IMR-90 (cell line): ENCODE measurements around the gene EEPD1. TPM values are rescaled to one million over a fixed set of nuclear protein-coding genes. Genes with fewer than 3 reads are reported as not detected.

Experiments used
- ATAC-seq: fragments of 200-7000 bp; cut with Tn5 transposase; 2 replicates; pipeline ENCODE4 v1.9.1; 2020; ENCODE audit warnings: low read depth, mild to moderate bottlenecking, moderate library complexity
- BruUV-seq: library from RNA; stranded (reverse); fragments of 400-500 nt; replicated peaks from 2 replicates; lab custom pipeline; 2021; lab: Mats Ljungman, UMichigan
- CTCF ChIA-PET: fragments of 300-600 bp; formaldehyde crosslinking; extraction: SDS; loops from one replicate; lab custom pipeline; 2021; ENCODE audit warnings: antibody characterized with exemption; lab: Yijun Ruan, JAX
- POLR2A ChIA-PET: fragments of 300-600 bp; sonication (Branson Sonifier 250); formaldehyde crosslinking; loops from one replicate; lab custom pipeline; 2022; ENCODE audit warnings: antibody characterized with exemption; ENCODE audit not compliant: unreplicated experiment; lab: Charles Lee
- DNase-seq: peaks from one replicate; pipeline ENCODE4 v3.0.0; 2013
- H2AFZ ChIP-seq: replicated peaks from 2 replicates; pipeline ENCODE3; 2013; ENCODE audit warnings: low read length, mild to moderate bottlenecking; ENCODE audit not compliant: poor library complexity
- H2AK5ac ChIP-seq: 2 replicates; pipeline ENCODE4 v1.6.1; 2013; ENCODE audit warnings: low read depth, low read length, inconsistent platforms
- H2AK9ac ChIP-seq: replicated peaks from 2 replicates; pipeline ENCODE3; 2013; ENCODE audit warnings: mild to moderate bottlenecking, low read depth, low read length, moderate library complexity; ENCODE audit not compliant: poor library complexity
- H2BK120ac ChIP-seq: 2 replicates; pipeline ENCODE4 v1.6.1; 2013; ENCODE audit warnings: low read depth, low read length, inconsistent platforms
- H2BK15ac ChIP-seq: 3 replicates; pipeline ENCODE4 v1.6.1; 2013; ENCODE audit warnings: low read depth, low read length, inconsistent platforms
- H2BK20ac ChIP-seq: 2 replicates; pipeline ENCODE4 v1.6.1; 2013; ENCODE audit warnings: low read depth, mild to moderate bottlenecking, inconsistent platforms, low read length, moderate library complexity
- H2BK5ac ChIP-seq: 2 replicates; pipeline ENCODE4 v1.6.1; 2013; ENCODE audit warnings: mild to moderate bottlenecking, low read depth, low read length, inconsistent platforms; ENCODE audit not compliant: poor library complexity, severe bottlenecking
- H3K14ac ChIP-seq: replicated peaks from 2 replicates; pipeline ENCODE4 v1.6.1; 2013; ENCODE audit warnings: low read depth, low read length, inconsistent platforms
- H3K18ac ChIP-seq: 2 replicates; pipeline ENCODE4 v1.6.1; 2013; ENCODE audit warnings: low read depth, low read length, control low read depth
- H3K23ac ChIP-seq: 2 replicates; pipeline ENCODE4 v1.6.1; 2013; ENCODE audit warnings: low read depth, low read length, inconsistent platforms
- H3K27ac ChIP-seq: 2 replicates; pipeline ENCODE4 v1.5.1; 2013; ENCODE audit warnings: mild to moderate bottlenecking, control low read depth, low read length; ENCODE audit not compliant: insufficient read depth
- H3K27me3 ChIP-seq: 2 replicates; pipeline ENCODE4 v1.6.1; 2013; ENCODE audit warnings: low read length; ENCODE audit not compliant: control insufficient read depth, insufficient read depth
- H3K36me3 ChIP-seq: 2 replicates; pipeline ENCODE4 v1.6.1; 2013; ENCODE audit warnings: low read length, mixed read lengths; ENCODE audit not compliant: control insufficient read depth, insufficient read depth
- H3K4ac ChIP-seq: 2 replicates; pipeline ENCODE4 v1.6.1; 2013; ENCODE audit warnings: low read depth, low read length, inconsistent platforms
- H3K4me1 ChIP-seq: 2 replicates; pipeline ENCODE4 v1.6.1; 2013; ENCODE audit warnings: low read length, mixed read lengths; ENCODE audit not compliant: control insufficient read depth, insufficient read depth
- H3K4me2 ChIP-seq: 2 replicates; pipeline ENCODE4 v1.6.1; 2013; ENCODE audit warnings: low read depth, mild to moderate bottlenecking, control low read depth, low read length, moderate library complexity
- H3K4me3 ChIP-seq: 2 replicates; pipeline ENCODE4 v1.5.1; 2013; ENCODE audit warnings: low read depth, mild to moderate bottlenecking, control low read depth, low read length, moderate library complexity; ENCODE audit not compliant: insufficient read depth
- H3K56ac ChIP-seq: 2 replicates; pipeline ENCODE4 v1.6.1; 2013; ENCODE audit warnings: low read length, inconsistent platforms; ENCODE audit not compliant: insufficient read depth; ENCODE audit errors: extremely low read depth
- H3K79me1 ChIP-seq, 2 experiments: 2 replicates each; pipeline ENCODE4 v1.6.1; 2013; ENCODE audit warnings: low read length in 2 of 2, inconsistent platforms in 1 of 2, low read depth in 1 of 2
- H3K9ac ChIP-seq: 2 replicates; pipeline ENCODE4 v1.6.1; 2013; ENCODE audit warnings: low read depth, low read length, control low read depth
- H3K9me1 ChIP-seq: 2 replicates; pipeline ENCODE4 v1.6.1; 2013; ENCODE audit warnings: low read length, inconsistent platforms; ENCODE audit not compliant: insufficient read depth
- H3K9me3 ChIP-seq: 2 replicates; pipeline ENCODE4 v1.6.1; 2013; ENCODE audit warnings: low read length; ENCODE audit not compliant: control insufficient read depth, insufficient read depth
- H4K20me1 ChIP-seq: 2 replicates; pipeline ENCODE4 v1.6.1; 2013; ENCODE audit warnings: low read length, inconsistent platforms; ENCODE audit not compliant: insufficient read depth
- H4K5ac ChIP-seq: 2 replicates; pipeline ENCODE4 v1.6.1; 2013; ENCODE audit warnings: mild to moderate bottlenecking, low read depth, low read length, control low read depth
- H4K8ac ChIP-seq, 2 experiments: 2 replicates each; pipeline ENCODE4 v1.6.1; 2013; ENCODE audit warnings: low read depth in 2 of 2, low read length in 2 of 2, control low read depth in 1 of 2, inconsistent platforms in 1 of 2
- H4K91ac ChIP-seq: 2 replicates; pipeline ENCODE4 v1.6.1; 2013; ENCODE audit warnings: low read depth, low read length, inconsistent platforms; ENCODE audit not compliant: insufficient read depth
- BHLHE40 ChIP-seq: fragments of 150-350 bp; IDR thresholded peaks from 2 replicates; pipeline ENCODE4 v1.6.1; 2016; ENCODE audit warnings: mild to moderate bottlenecking, low read depth, low read length
- CEBPB ChIP-seq: IDR thresholded peaks from 2 replicates; pipeline ENCODE4 v1.6.1; 2012; ENCODE audit warnings: low read depth, low read length, improper control_type of control experiment
- CHD1 ChIP-seq: IDR thresholded peaks from 2 replicates; pipeline ENCODE4 v1.6.1; 2012; ENCODE audit warnings: low read depth, low read length, improper control_type of control experiment
- FOS ChIP-seq: fragments of 150-350 bp; IDR thresholded peaks from 2 replicates; pipeline ENCODE4 v1.6.1; 2016; ENCODE audit warnings: low read depth, low read length
- MAFK ChIP-seq: IDR thresholded peaks from 2 replicates; pipeline ENCODE4 v1.6.1; 2012; ENCODE audit warnings: low read depth, low read length, improper control_type of control experiment
- MAZ ChIP-seq: IDR thresholded peaks from 2 replicates; pipeline ENCODE4 v1.6.1; 2012; ENCODE audit warnings: low read depth, mild to moderate bottlenecking, low read length, improper control_type of control experiment, moderate library complexity, borderline replicate concordance
- MXI1 ChIP-seq: IDR thresholded peaks from 2 replicates; pipeline ENCODE4 v1.6.1; 2012; ENCODE audit warnings: low read depth, mild to moderate bottlenecking, low read length, moderate library complexity, borderline replicate concordance
- NFE2L2 ChIP-seq: fragments of 150-350 bp; IDR thresholded peaks from 2 replicates; pipeline ENCODE4 v1.6.1; 2016; ENCODE audit warnings: low read depth, mild to moderate bottlenecking, low read length
- POLR2A ChIP-seq: IDR thresholded peaks from 2 replicates; pipeline ENCODE4 v1.6.1; 2012; ENCODE audit warnings: mild to moderate bottlenecking, low read depth, low read length
- RAD21 ChIP-seq: IDR thresholded peaks from 2 replicates; pipeline ENCODE4 v1.6.1; 2012; ENCODE audit warnings: low read length, improper control_type of control experiment
- RCOR1 ChIP-seq: IDR thresholded peaks from 2 replicates; pipeline ENCODE4 v1.6.1; 2012; ENCODE audit warnings: mild to moderate bottlenecking, low read length, improper control_type of control experiment; ENCODE audit not compliant: insufficient replicate concordance
- RFX5 ChIP-seq: IDR thresholded peaks from 2 replicates; pipeline ENCODE4 v1.8.0; 2012; ENCODE audit warnings: low read depth, mild to moderate bottlenecking, low read length, moderate library complexity
- WGBS, 2 experiments: methylation state at CpG; one replicate each; pipeline versions ENCODE4 v1.1.5 to v1.1.7; 2013; ENCODE audit warnings: missing lambda C conversion rate in 2 of 2; ENCODE audit not compliant: insufficient read length in 1 of 2; ENCODE audit errors: extremely low coverage in 2 of 2; 5-methylcytosine and 5-hydroxymethylcytosine counted together
- dilution Hi-C: fragments of 300-500 bp; cut with HindIII; formaldehyde crosslinking; loops from one replicate; pipeline ENCODE4 v1.14.3; 2018; ENCODE audit warnings: low sequenced_read_pairs; ENCODE audit not compliant: unreplicated experiment
- in situ Hi-C: fragments of 300-500 bp; cut with MboI; formaldehyde crosslinking; loops from 3 replicates; pipeline ENCODE4 v1.14.3; 2019; ENCODE audit warnings: low sequenced_read_pairs, inconsistent platforms, mixed read lengths
- intact Hi-C: fragments of 100-400 bp; cut with micrococcal nuclease; formaldehyde crosslinking; loops from 2 replicates; pipeline ENCODE4 v1.10.0; 2022
- polyA plus RNA-seq, 3 experiments: library from polyadenylated mRNA; depleted of rRNA; stranded (reverse); fragments of >200 nt; gene quantifications; 2 replicates each; pipeline ENCODE4 v1.2.3, GENCODE V29; 2012; ENCODE audit warnings: low replicate concordance in 1 of 3
- total RNA-seq: library from RNA; depleted of rRNA; stranded (reverse); fragments of >200 nt; gene quantifications from 2 replicates; pipeline ENCODE4 v1.2.3, GENCODE V29; 2012
- TF ChIP-seq, protein P1 (sequence below): fragments of 150-350 bp; IDR thresholded peaks from 2 replicates; pipeline ENCODE4 v1.6.1; 2017; ENCODE audit warnings: mild to moderate bottlenecking, antibody characterized with exemption, low read length, low read depth
- TF ChIP-seq, protein P2 (sequence below): conservative IDR thresholded peaks from 2 replicates; pipeline ENCODE4 v1.5.1; 2012; ENCODE audit warnings: mild to moderate bottlenecking, low read depth, low read length, improper control_type of control experiment
- TF ChIP-seq, protein P3 (sequence below): fragments of 150-350 bp; IDR thresholded peaks from 2 replicates; pipeline ENCODE4 v1.6.1; 2016; ENCODE audit warnings: low read depth, mild to moderate bottlenecking, low read length, moderate library complexity, borderline replicate concordance

EEPD1 gene
- total and polyA plus RNA-seq, 2 of the 4 experiments (the other 2 are of a cell fraction), result 7.3 to 15.2 TPM

DNA sequence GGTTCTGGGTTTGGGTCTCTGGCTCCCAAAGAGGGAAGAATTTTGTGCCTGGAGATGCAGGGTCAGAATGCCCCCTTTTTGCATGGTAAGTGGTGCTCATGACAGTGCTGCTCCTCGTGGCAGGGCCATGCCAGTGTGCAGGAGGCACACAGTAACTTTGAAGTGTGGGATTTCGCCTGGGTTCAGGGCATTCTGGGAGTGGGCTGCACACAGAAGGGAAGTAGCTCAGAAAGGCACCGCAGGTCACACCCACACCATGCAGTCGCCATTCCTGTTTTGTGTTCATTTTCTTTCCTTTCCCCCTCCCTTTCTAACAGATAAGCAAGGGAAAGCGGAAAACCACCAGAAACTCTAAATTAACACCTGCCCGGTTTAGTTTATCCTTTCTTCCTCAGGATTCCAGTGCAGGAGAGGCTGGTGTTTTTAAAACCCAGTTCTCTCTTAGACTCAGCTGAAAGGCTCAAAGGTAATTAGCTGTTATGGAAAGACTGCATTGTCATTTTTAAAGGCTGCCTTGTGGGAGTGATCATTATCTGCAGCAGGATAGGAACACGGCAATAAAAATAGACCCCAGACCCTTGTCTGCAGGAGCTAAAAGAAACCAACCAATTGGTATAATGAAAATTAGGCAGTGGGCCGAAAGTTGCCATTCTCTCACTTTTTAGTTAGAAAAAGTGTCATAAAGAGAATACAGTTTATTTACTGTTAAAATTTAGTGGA, 50.2 kb downstream of the EEPD1 start:
- H3K36me3 ChIP-seq, result no peaks in the 10 kb centered on the region
- no CpG with 5 or more reads among the region's 8 CpGs for WGBS, 2 experiments
- no peak overlapping the region for H3K9ac ChIP-seq
- no peak overlapping the region for H3K4me2 ChIP-seq
- no peak for ATAC-seq
- H2AFZ ChIP-seq, result no peak overlapping the region
- H3K56ac ChIP-seq, result no peak overlapping the region
- peaks cover 18 to 74% of the 10 kb centered on the region in 2 experiments for H3K79me1 ChIP-seq
- peak overlapping the region; percentile 57; the same call in 1 of the 2 replicates for H2AK5ac ChIP-seq
- peak overlapping the region; percentile 14; the same call in 1 of the 2 replicates for H3K18ac ChIP-seq
- peak overlapping the region; percentile 38; the same call in 1 of the 2 replicates for H2BK20ac ChIP-seq
- ChIA-PET CTCF (interaction anchor here (0.6 kb wide), 1 partner anchor 101 kb away, joined by 3 read pairs; no protein-coding TSS in a partner anchor), POLR2A (no interaction called here)
- intact Hi-C loops (no loop called here), dilution Hi-C loops (no loop called here), in situ Hi-C loops (no loop called here)
- peak overlapping the region; percentile 51 for H4K91ac ChIP-seq
- H4K20me1 ChIP-seq, result no peaks in the 10 kb centered on the region
- H3K14ac ChIP-seq, result peak overlapping the region; percentile 61
- no peak overlapping the region for H3K27ac ChIP-seq
- peak overlapping the region; percentile 59; the same call in 2 of the 3 replicates for H2BK15ac ChIP-seq
- peak overlapping the region; percentile 83 for H2BK120ac ChIP-seq
- no peak for DNase-seq
- H3K9me3 ChIP-seq, result no peaks in the 10 kb centered on the region
- peak overlapping the region in 1 of 2 experiments; percentile 22; a peak in 3 of 4 replicates for H4K8ac ChIP-seq
- H3K27me3 ChIP-seq, result no peaks in the 10 kb centered on the region
- peak overlapping the region; percentile 17 for H2AK9ac ChIP-seq
- BruUV-seq, result no TSS peak
- peaks cover 47% of the 10 kb centered on the region for H3K4me1 ChIP-seq
- H3K9me1 ChIP-seq, result peaks cover 49% of the 10 kb centered on the region
- no peak overlapping the region for H3K4me3 ChIP-seq
- no peak overlapping the region; the same call in 1 of the 2 replicates for H4K5ac ChIP-seq
- H2BK5ac ChIP-seq, result no peak overlapping the region
- H3K23ac ChIP-seq, result peak overlapping the region; percentile 41; the same call in 1 of the 2 replicates
- H3K4ac ChIP-seq, result peak overlapping the region; percentile 78
- TF ChIP-seq RAD21, result no peak
- TF ChIP-seq RCOR1, result no peak
- no peak for TF ChIP-seq MAFK
- no peak for TF ChIP-seq CHD1
- no peak for TF ChIP-seq BHLHE40
- TF ChIP-seq MXI1, result no peak
- TF ChIP-seq NFE2L2, result no peak
- TF ChIP-seq RFX5, result no peak
- TF ChIP-seq, protein P1, sequence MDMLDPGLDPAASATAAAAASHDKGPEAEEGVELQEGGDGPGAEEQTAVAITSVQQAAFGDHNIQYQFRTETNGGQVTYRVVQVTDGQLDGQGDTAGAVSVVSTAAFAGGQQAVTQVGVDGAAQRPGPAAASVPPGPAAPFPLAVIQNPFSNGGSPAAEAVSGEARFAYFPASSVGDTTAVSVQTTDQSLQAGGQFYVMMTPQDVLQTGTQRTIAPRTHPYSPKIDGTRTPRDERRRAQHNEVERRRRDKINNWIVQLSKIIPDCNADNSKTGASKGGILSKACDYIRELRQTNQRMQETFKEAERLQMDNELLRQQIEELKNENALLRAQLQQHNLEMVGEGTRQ, result no peak
- TF ChIP-seq, protein P2, sequence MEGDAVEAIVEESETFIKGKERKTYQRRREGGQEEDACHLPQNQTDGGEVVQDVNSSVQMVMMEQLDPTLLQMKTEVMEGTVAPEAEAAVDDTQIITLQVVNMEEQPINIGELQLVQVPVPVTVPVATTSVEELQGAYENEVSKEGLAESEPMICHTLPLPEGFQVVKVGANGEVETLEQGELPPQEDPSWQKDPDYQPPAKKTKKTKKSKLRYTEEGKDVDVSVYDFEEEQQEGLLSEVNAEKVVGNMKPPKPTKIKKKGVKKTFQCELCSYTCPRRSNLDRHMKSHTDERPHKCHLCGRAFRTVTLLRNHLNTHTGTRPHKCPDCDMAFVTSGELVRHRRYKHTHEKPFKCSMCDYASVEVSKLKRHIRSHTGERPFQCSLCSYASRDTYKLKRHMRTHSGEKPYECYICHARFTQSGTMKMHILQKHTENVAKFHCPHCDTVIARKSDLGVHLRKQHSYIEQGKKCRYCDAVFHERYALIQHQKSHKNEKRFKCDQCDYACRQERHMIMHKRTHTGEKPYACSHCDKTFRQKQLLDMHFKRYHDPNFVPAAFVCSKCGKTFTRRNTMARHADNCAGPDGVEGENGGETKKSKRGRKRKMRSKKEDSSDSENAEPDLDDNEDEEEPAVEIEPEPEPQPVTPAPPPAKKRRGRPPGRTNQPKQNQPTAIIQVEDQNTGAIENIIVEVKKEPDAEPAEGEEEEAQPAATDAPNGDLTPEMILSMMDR, result no peak
- TF ChIP-seq FOS, result no peak
- no peak for TF ChIP-seq CEBPB
- TF ChIP-seq, protein P3, sequence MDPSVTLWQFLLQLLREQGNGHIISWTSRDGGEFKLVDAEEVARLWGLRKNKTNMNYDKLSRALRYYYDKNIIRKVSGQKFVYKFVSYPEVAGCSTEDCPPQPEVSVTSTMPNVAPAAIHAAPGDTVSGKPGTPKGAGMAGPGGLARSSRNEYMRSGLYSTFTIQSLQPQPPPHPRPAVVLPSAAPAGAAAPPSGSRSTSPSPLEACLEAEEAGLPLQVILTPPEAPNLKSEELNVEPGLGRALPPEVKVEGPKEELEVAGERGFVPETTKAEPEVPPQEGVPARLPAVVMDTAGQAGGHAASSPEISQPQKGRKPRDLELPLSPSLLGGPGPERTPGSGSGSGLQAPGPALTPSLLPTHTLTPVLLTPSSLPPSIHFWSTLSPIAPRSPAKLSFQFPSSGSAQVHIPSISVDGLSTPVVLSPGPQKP, result no peak
- no peak for TF ChIP-seq POLR2A
- no peak for TF ChIP-seq MAZ
